ENCODE data around the gene ARHGAP19. TPM values are rescaled to one million over a fixed set of nuclear protein-coding genes. Genes with fewer than 3 reads are reported as not detected.

Gene ARHGAP19
- total and polyA plus RNA-seq, 2 experiments from 2014 or later: 2.7 to 8.7 TPM

- 52% methylated on average over 6 of the region's 6 CpGs for WGBS (ENCODE audit: low lambda C conversion rate, missing lambda C conversion rate)
Observed at GRCh38 chr10:97222326-97222961, 70.0 kb downstream of the ARHGAP19 start.

GRCh38 chr10:97220355-97220754 is 72.1 kb downstream of the ARHGAP19 start:
- H2AFZ ChIP-seq: no peak overlapping the region
- 98% methylated on average over 3 of the region's 3 CpGs for WGBS (ENCODE audit: low lambda C conversion rate, missing lambda C conversion rate)
- H3K9me3 ChIP-seq (ENCODE audit: low read depth): no peaks in the 10 kb centered on the region
- DNase-seq (ENCODE audit: low spot score): no peak
- no peaks in the 10 kb centered on the region for H3K4me1 ChIP-seq (ENCODE audit: insufficient read depth)
- H3K27me3 ChIP-seq: no peaks in the 10 kb centered on the region
- H3K4me2 ChIP-seq: no peak overlapping the region
- no peaks in the 10 kb centered on the region for H3K36me3 ChIP-seq (replicated peaks; ENCODE audit: insufficient read depth, low read depth)
- no peaks in the 10 kb centered on the region for H4K20me1 ChIP-seq (ENCODE audit: insufficient read depth, poor library complexity, severe bottlenecking)
- H3K9me2 ChIP-seq (replicated peaks; ENCODE audit: insufficient read depth): no peaks in the 10 kb centered on the region
- H3K27ac ChIP-seq: no peak overlapping the region
- no peaks in the 10 kb centered on the region for H3K79me2 ChIP-seq
- no peak overlapping the region for H3K4me3 ChIP-seq
- TF ChIP-seq, protein P1, sequence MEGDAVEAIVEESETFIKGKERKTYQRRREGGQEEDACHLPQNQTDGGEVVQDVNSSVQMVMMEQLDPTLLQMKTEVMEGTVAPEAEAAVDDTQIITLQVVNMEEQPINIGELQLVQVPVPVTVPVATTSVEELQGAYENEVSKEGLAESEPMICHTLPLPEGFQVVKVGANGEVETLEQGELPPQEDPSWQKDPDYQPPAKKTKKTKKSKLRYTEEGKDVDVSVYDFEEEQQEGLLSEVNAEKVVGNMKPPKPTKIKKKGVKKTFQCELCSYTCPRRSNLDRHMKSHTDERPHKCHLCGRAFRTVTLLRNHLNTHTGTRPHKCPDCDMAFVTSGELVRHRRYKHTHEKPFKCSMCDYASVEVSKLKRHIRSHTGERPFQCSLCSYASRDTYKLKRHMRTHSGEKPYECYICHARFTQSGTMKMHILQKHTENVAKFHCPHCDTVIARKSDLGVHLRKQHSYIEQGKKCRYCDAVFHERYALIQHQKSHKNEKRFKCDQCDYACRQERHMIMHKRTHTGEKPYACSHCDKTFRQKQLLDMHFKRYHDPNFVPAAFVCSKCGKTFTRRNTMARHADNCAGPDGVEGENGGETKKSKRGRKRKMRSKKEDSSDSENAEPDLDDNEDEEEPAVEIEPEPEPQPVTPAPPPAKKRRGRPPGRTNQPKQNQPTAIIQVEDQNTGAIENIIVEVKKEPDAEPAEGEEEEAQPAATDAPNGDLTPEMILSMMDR (IDR thresholded peaks at IDR 0.05; ENCODE audit: poor library complexity): no peak
- no peak for TF ChIP-seq EZH2 (IDR thresholded peaks at IDR 0.05; ENCODE audit: borderline replicate concordance)
- TF ChIP-seq EZH2phosphoT487 (IDR thresholded peaks at IDR 0.05; ENCODE audit: low read depth, severe bottlenecking, unreplicated experiment): no peak

More at GRCh38 chr10:97222326-97222961, 70.0 kb downstream of the ARHGAP19 start:
- TF ChIP-seq, protein P1 (IDR thresholded peaks at IDR 0.05; ENCODE audit: poor library complexity): peak; percentile 12
- TF ChIP-seq EZH2phosphoT487 (IDR thresholded peaks at IDR 0.05; ENCODE audit: low read depth, severe bottlenecking, unreplicated experiment): no peak
- Histone ChIP-seq H3K27me3 (no peaks in the 10 kb centered on the region), H3K27ac (no peak overlapping the region), H3K4me2 (no peak overlapping the region), H2AFZ (no peak overlapping the region), H3K9me3 (ENCODE audit: low read depth) (no peaks in the 10 kb centered on the region), H4K20me1 (ENCODE audit: insufficient read depth, poor library complexity, severe bottlenecking) (no peaks in the 10 kb centered on the region), H3K79me2 (no peaks in the 10 kb centered on the region), H3K4me1 (ENCODE audit: insufficient read depth) (no peaks in the 10 kb centered on the region), H3K36me3 (replicated peaks; ENCODE audit: insufficient read depth, low read depth) (no peaks in the 10 kb centered on the region), H3K9me2 (replicated peaks; ENCODE audit: insufficient read depth) (no peaks in the 10 kb centered on the region), H3K4me3 (no peak overlapping the region)
- DNase-seq (ENCODE audit: low spot score): peak; percentile 68

DNA sequence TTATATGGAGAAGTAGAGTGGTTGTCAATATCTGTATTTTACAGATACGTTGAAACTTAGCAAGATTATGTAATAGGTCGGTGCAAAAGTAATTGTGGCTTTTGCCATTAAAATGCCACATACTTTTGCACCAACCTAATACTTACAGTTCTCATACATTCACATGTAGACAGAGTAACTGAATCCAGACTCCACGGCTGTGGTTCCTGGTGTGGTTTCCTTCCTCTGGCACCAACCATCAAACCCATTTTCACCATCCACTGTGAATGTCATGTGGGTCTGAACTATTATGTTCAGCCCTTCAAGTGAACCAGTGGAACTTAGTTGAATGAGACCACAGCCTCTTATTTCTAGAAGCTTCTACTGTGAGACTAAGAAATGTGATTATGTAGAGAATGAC is 75.1 kb downstream of the ARHGAP19 start:
- 91% methylated on average over 3 of the region's 3 CpGs for WGBS (ENCODE audit: low lambda C conversion rate, missing lambda C conversion rate)
- Histone ChIP-seq H3K27me3 (no peaks in the 10 kb centered on the region), H3K4me2 (no peak overlapping the region), H3K27ac (no peak overlapping the region), H3K9me2 (replicated peaks; ENCODE audit: insufficient read depth) (no peaks in the 10 kb centered on the region), H3K36me3 (replicated peaks; ENCODE audit: insufficient read depth, low read depth) (no peaks in the 10 kb centered on the region), H3K9me3 (ENCODE audit: low read depth) (no peaks in the 10 kb centered on the region), H3K79me2 (no peaks in the 10 kb centered on the region), H3K4me1 (ENCODE audit: insufficient read depth) (no peaks in the 10 kb centered on the region), H3K4me3 (no peak overlapping the region), H4K20me1 (ENCODE audit: insufficient read depth, poor library complexity, severe bottlenecking) (no peaks in the 10 kb centered on the region), H2AFZ (no peak overlapping the region)
- TF ChIP-seq, protein P1 (IDR thresholded peaks at IDR 0.05; ENCODE audit: poor library complexity): no peak
- no peak for TF ChIP-seq EZH2 (IDR thresholded peaks at IDR 0.05; ENCODE audit: borderline replicate concordance)
- no peak for TF ChIP-seq EZH2phosphoT487 (IDR thresholded peaks at IDR 0.05; ENCODE audit: low read depth, severe bottlenecking, unreplicated experiment)
- no peak for DNase-seq (ENCODE audit: low spot score)
